Stimulated activated CD4-positive, alpha-beta T cell treated with anti-CD3 and anti-CD28 coated beads, Interleukin-2, amount 100 ng/mL, for 4 hours (primary cell): ENCODE data around the gene ALS2CL.

Source experiments
- DNase-seq: peaks from one replicate; pipeline ENCODE4 v3.0.0-alpha.2; 2020; ENCODE audit warnings: low read depth

Gene ALS2CL

DNA sequence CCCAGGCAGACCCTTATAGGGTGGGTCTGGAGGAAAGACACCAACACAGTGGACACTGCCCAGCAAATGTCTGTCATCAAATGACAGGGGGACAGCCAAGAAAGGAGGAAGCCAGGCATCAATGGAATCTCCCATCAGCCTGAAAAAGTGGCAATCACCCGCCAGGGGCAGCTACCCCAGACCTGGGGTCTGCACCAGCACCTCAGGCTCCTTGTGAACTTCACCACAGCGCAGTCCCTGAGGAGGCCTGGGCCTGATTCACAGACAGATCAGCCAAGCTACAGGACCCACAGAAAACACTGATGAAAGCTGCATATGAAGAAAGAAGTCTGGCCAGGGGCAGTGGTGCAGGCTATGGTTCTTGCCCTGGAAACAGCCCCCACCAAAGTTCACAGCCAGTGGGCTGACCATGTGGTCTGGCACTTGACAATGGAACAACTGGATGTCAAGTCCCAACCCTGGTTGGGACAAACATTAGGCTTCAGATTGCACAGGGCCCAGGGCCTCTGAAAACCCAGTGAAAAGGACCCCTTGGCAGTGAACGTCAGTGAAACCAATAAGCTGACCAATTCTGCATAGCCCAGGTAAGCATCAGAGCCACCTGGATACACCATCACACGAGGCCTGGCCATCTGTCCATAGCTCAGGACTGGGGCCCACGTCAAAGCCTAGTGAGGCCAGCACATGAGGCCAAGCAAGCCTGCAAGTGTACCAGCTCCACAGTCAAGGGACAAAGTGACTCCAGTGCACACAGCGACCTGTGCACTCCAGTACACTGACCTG is 29.1 kb downstream of the ALS2CL start:
- DNase-seq = no peak

- no peak for DNase-seq
Observed at GRCh38 chr3:46663591-46664135, 29.8 kb downstream of the ALS2CL start.

DNA sequence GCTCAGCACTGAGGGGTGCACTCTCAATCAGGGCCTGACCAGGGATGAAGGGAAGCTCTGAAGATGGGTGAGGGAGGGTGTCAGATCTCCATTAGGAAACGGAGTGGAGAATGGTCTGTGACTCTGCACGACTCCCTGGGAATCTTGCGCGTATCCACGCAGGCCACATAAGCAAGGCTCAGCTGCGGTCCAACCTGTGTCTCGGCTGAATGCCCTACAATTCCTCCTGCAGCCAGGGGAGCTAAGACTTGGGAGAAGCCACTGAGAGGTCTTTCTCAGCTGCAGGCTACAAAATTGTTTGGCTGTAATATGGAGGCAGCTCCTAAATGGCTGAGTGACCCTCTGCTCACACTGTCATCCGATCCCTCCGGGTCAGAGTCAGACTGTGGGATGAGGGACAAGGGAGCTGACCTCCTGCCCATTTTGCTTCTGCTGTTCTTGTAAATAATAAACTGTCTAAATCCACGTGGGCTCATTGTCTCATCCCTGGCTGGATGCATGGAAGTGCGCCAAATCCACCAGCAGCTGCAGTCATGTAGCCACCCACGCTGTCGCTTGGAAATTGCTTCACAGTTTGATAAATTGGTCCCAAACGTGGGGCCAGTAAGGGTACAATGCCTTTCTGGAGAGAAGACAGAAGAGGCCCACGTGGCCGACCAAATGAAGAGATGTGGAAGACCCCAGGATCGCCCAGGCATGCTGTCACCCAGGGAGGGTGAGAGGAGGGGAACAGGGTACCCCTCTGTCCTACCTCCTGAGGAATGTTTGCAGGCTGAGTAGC is 30.5 kb downstream of the ALS2CL start:
- DNase-seq = no peak

GRCh38 chr3:46661776-46662766 is 31.4 kb downstream of the ALS2CL start:
- no peak for DNase-seq

DNA sequence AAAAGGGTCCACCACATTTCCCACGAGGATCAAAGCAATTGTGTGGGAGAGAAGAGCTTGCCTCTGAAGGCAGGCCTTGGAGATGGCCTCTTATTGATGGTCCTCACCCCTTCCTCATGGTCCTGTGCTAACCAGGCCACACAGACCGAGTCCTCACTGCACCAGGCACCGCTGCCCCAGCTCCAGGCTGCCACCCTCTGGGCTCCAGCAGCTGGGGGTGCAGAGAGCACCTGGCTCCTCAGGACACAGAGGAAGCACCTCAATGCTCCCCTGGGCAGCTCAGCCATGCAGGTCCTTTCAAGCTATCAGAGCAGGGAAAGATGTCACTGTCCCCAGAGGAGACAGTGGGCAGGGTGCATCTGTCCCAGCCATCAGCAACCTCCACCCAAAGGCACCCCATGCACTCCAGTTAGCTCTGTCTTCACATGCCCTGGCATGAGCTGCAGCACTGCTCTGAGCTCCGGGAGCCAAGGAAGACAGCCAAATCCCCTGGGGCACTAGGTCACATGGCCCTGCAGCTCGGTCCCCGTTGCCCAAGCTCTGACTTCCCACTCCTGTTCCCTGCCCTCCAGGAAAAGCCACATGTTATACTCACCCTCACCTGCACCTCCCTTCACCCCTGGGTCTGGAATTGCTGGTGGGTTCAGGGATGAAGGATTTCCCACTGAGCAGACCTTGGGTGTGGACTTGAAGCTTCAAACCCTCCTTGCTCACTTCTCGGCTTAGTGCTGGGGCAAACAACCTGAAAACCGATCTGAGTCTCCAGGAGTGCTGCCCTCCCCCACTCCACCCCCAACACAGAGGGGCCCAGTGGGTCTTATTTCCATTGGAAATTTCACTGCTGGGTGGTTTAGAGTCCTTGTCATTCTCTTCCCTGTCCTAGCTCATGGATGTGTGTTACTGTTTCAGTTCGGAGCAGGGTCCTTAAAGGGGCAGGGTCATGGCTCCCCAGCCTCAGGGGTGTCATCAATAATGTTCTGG is 32.6 kb downstream of the ALS2CL start:
- no peak for DNase-seq

DNA sequence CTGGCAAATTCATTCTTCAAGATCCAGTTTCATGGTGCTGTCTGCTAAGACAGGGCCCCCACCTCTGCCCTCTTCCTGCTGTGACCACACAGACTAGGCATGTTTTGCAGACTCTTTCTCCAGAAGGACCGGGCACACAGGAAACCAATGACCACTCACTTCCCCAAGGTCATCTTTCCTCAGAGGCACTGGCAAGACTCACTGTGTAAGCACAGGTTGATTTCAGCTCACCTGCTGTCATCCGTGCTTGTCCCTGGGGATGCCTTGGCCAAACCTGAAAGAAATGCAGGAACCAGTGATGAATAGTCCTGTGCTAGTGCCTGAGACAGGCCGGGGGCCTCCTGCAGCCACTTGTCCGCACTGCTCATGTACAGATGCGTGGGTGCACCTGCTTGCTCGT is 33.5 kb downstream of the ALS2CL start:
- no peak for DNase-seq

DNA sequence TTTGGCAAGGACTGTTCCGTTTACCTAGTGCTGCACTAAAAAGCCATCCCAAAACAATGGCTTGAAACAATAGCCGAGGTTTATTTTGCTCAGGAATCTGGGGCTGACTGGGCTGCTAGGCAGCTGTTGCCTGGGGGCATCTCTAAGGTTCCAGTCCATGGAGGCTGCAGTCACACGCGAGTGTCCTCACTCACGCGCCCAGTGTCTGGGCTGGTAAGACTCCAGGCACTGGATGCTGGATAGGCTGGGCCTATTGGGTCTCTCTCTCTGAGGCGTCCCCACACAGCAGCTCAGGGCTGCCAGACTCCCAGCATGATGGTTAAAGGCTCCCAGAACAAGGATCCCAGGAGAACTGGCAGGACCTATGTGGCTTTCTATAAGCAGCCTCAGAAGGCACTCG is 34.2 kb downstream of the ALS2CL start:
- no peak for DNase-seq

DNA sequence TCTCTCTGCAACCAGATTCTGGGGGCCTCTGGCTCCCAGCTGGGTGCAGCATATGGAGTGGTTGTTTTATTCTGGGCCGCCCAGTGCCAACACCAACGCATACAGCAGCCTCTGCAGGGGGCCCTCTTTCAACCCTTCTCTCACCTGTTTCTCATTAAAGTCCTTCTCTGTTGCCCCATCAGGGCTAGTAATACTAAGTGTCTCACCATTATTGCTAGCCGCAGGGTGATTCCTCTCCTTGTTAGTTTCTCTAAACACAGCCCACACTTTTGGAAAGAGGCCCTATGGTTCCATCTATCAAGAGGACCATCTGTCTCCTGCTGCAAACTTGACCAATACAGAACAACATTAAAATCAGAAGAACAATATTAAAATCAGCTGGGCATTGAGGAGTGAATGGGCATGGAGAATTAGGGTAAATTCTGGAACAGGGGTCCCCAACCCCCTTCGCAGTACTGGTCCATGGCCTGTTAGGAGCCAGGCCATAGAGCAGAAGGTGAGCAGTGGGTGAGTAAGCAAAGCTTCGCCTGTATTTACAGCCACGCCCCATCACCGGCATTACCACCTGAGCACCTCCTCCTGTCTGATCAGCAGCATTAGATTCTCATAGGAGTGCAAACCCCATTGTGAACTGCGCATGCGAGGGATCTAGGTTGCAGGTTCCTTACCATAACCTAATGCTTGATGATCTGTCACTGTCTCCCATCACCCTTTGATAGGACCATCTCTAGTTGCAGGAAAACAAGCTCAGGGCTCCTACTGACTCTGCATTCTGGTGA is 36.5 kb downstream of the ALS2CL start:
- no peak for DNase-seq

- no peak for DNase-seq
Observed at GRCh38 chr3:46655271-46655670, 38.2 kb downstream of the ALS2CL start.

DNA sequence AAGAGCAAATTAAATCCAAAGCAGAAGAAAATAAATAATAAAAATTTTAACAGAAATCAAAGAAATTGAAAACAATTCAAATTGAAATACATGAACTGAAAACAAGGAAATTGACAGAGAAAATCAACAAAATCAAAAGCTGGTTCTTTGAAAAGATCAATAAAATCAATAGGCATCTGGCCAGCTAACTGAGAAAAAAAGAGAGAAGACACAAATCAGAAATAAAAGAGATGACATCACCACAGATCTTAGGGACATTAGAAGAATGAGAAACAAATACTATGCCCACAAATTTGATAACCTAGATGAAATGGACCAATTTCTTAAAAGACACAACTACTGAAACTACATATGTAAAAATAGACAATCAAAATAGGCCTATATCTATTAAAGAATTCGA is 42.4 kb downstream of the ALS2CL start:
- DNase-seq = no peak

DNA sequence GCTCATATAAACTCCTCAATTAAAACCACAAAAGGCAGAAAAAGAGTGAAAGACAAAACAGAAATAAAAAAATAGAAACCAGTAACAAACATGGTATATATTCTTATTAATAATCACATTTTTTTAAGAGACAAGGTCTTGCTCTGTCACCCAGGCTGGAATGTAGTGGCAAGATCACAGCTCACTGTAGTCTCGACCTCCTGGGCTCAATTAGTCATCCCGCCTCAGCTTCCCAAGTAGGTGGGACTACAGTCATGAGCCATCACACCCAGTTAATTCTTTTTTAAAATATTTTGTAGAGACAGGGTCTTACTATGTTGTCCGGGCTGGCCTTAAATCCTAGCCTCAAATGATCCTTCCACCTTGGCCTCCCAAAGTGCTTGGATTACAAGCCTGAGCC is 44.0 kb downstream of the ALS2CL start:
- no peak for DNase-seq

GRCh38 chr3:46648096-46648495 is 45.4 kb downstream of the ALS2CL start:
- no peak for DNase-seq

GRCh38 chr3:46646700-46647099 is 46.8 kb downstream of the ALS2CL start:
- no peak for DNase-seq

- DNase-seq = no peak
Observed at GRCh38 chr3:46643701-46644100, 49.8 kb downstream of the ALS2CL start.

- no peak for DNase-seq
Observed at GRCh38 chr3:46642971-46643370, 50.5 kb downstream of the ALS2CL start.

- DNase-seq = no peak
Observed at GRCh38 chr3:46640927-46641326, 52.6 kb downstream of the ALS2CL start.

- DNase-seq = no peak
Observed at GRCh38 chr3:46639221-46639620, 54.3 kb downstream of the ALS2CL start.

DNA sequence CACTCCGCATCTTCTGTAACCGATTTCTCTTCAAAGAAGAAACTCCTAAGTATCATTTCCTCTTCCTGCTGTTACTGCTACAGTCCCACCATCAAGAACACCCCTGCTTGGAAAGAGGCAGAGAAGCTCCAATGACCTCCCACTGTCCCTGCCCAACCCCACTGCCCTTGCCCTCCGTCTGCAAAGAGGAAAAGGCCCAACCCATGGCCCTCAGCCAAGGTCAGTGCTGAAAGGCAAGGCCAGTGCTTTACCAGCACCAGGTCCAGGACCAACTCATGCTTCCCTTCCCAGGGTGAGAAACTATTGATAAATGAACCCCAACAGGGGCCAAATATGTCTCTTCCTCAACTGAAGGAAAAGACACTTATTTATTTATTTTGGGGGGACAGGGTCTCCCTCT is 58.6 kb downstream of the ALS2CL start:
- DNase-seq = no peak

DNA sequence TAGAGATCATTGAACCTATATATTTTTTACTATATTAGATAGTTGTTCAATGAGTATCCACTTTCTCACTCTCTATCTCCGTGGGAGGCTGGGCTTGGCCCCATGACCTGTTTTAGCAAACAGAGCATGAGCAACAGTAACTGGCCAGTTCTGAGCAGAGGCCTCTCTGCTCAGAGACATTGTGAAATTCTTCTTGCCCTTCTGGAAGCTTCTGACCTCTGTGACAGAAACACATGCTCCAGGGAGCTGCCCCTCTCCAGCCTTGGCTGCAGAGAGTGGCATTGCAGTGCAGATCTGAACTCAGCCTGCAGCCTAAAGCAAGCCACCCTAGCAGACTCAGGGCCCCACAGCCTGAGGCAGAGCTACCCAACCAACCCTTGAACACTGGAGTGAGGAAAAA is 60.7 kb downstream of the ALS2CL start:
- no peak for DNase-seq
